SK-N-SH treated with all-trans-retinoic acid at 6 μM for 48 hours (cell line): ENCODE measurements around the gene TMED10.
A peak's percentile ranks its signal among the peaks of the same experiment; 100 is the strongest.

Experiments used
- ATAC-seq: fragments of 200-7000 bp; cut with Tn5 transposase; 3 replicates; pipeline ENCODE4 v1.9.1; 2020; ENCODE audit warnings: mild to moderate bottlenecking, moderate library complexity
- ARNTL ChIP-seq: fragments of 450-650 bp; formaldehyde crosslinking; IDR thresholded peaks from 2 replicates; pipeline ENCODE4 v1.5.0; 2020; ENCODE audit warnings: low read depth, mild to moderate bottlenecking, moderate library complexity, borderline replicate concordance
- CREB5 ChIP-seq: fragments of 250-450 bp; sonication (Bioruptor Pico); IDR thresholded peaks from 2 replicates; pipeline ENCODE4 v1.5.1; 2020; ENCODE audit warnings: low read depth, mild to moderate bottlenecking, moderate library complexity
- CSDC2 ChIP-seq: fragments of 250-450 bp; sonication (Bioruptor Pico); IDR thresholded peaks from 2 replicates; pipeline ENCODE4 v1.5.0; 2020; ENCODE audit warnings: mild to moderate bottlenecking, moderate library complexity
- ESRRG ChIP-seq: fragments of 250-450 bp; sonication (Bioruptor Pico); IDR thresholded peaks from 2 replicates; pipeline ENCODE4 v1.6.1; 2021; ENCODE audit warnings: mild to moderate bottlenecking
- GLIS3 ChIP-seq: fragments of 250-450 bp; sonication (Bioruptor Pico); IDR thresholded peaks from 2 replicates; pipeline ENCODE4 v1.5.0; 2020; ENCODE audit warnings: mild to moderate bottlenecking, moderate library complexity
- ISL1 ChIP-seq: fragments of 250-450 bp; sonication (Bioruptor Pico); IDR thresholded peaks from 2 replicates; pipeline ENCODE4 v2.1.2; 2022; ENCODE audit warnings: mild to moderate bottlenecking, moderate library complexity
- OSR1 ChIP-seq: fragments of 250-450 bp; sonication (Bioruptor Pico); IDR thresholded peaks from 2 replicates; pipeline ENCODE4 v1.8.0; 2022; ENCODE audit warnings: moderate library complexity, mild to moderate bottlenecking, inconsistent platforms
- PATZ1 ChIP-seq: fragments of 250-450 bp; sonication (Bioruptor Pico); IDR thresholded peaks from 2 replicates; pipeline ENCODE4 v1.8.0; 2020; ENCODE audit warnings: mild to moderate bottlenecking, moderate library complexity, borderline replicate concordance
- POU6F1 ChIP-seq: fragments of 250-450 bp; sonication (Bioruptor Pico); IDR thresholded peaks from 2 replicates; pipeline ENCODE4 v1.8.0; 2021; ENCODE audit warnings: low read depth, mild to moderate bottlenecking, moderate library complexity, borderline replicate concordance
- PPARA ChIP-seq: fragments of 250-450 bp; sonication (Bioruptor Pico); IDR thresholded peaks from 2 replicates; pipeline ENCODE4 v1.5.0; 2020; ENCODE audit warnings: mild to moderate bottlenecking, borderline replicate concordance
- RARB ChIP-seq: fragments of 250-450 bp; sonication (Bioruptor Pico); IDR thresholded peaks from 2 replicates; pipeline ENCODE4 v1.8.0; 2021; ENCODE audit warnings: mild to moderate bottlenecking, moderate library complexity
- SNAI2 ChIP-seq: fragments of 250-450 bp; sonication (Bioruptor Pico); IDR thresholded peaks from 2 replicates; pipeline ENCODE4 v1.5.0; 2020; ENCODE audit warnings: mild to moderate bottlenecking, moderate library complexity
- TOX ChIP-seq: fragments of 250-450 bp; sonication (Bioruptor Pico); IDR thresholded peaks from 2 replicates; pipeline ENCODE4 v1.8.0; 2021; ENCODE audit warnings: mild to moderate bottlenecking, moderate library complexity, borderline replicate concordance
- ZC3H10 ChIP-seq: fragments of 250-450 bp; sonication (Bioruptor Pico); IDR thresholded peaks from 2 replicates; pipeline ENCODE4 v1.5.1; 2021; ENCODE audit warnings: mild to moderate bottlenecking, moderate library complexity
- ZFP30 ChIP-seq: fragments of 450-650 bp; formaldehyde crosslinking; IDR thresholded peaks from 2 replicates; pipeline ENCODE4 v1.5.0; 2022; ENCODE audit warnings: mild to moderate bottlenecking, moderate library complexity
- ZNF565 ChIP-seq: fragments of 450-650 bp; formaldehyde crosslinking; conservative IDR thresholded peaks from 2 replicates; pipeline ENCODE4 v1.5.0; 2020; ENCODE audit warnings: low read depth, mild to moderate bottlenecking, moderate library complexity
- ZNF8 ChIP-seq: fragments of 450-650 bp; formaldehyde crosslinking; IDR thresholded peaks from 2 replicates; pipeline ENCODE4 v1.5.0; 2020; ENCODE audit warnings: mild to moderate bottlenecking, moderate library complexity
- TF ChIP-seq, protein P1 (sequence below): fragments of 250-450 bp; sonication (Bioruptor Pico); IDR thresholded peaks from 2 replicates; pipeline ENCODE4 v1.5.1; 2021; ENCODE audit warnings: mild to moderate bottlenecking, moderate library complexity
- TF ChIP-seq, protein P2 (sequence below): fragments of 250-450 bp; sonication (Bioruptor Pico); IDR thresholded peaks from 2 replicates; pipeline ENCODE4 v1.5.0; 2020; ENCODE audit warnings: mild to moderate bottlenecking, moderate library complexity

Gene TMED10

DNA sequence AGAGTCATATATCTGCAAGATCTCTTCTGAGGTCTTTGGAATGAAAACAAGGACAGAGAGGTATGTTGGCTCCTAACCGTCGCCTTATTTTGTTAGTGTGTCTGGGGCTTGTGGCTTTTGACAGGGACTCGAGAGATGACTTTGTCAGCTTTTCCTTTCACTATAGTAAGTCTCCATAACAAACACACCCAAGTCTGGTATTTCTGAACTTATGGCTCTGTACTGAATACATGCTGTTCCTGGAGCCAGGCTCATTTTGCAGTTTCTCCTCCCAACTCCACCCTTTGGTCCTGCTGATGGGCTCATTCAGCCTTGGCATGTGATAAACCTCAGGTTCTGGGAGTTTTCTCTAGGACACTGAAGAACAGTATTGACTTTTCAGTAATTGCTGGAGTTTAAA lies 27.7 kb upstream of the TMED10 start:
- TF ChIP-seq, protein P1, sequence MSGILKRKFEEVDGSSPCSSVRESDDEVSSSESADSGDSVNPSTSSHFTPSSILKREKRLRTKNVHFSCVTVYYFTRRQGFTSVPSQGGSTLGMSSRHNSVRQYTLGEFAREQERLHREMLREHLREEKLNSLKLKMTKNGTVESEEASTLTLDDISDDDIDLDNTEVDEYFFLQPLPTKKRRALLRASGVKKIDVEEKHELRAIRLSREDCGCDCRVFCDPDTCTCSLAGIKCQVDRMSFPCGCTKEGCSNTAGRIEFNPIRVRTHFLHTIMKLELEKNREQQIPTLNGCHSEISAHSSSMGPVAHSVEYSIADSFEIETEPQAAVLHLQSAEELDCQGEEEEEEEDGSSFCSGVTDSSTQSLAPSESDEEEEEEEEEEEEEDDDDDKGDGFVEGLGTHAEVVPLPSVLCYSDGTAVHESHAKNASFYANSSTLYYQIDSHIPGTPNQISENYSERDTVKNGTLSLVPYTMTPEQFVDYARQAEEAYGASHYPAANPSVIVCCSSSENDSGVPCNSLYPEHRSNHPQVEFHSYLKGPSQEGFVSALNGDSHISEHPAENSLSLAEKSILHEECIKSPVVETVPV (CRISPR knock-in tag), result no peak
- TF ChIP-seq RARB (CRISPR knock-in tag), result no peak
- TF ChIP-seq GLIS3 (CRISPR knock-in tag), result no peak
- no peak for TF ChIP-seq PPARA (CRISPR knock-in tag)
- TF ChIP-seq ZC3H10, result no peak
- TF ChIP-seq CREB5 (CRISPR knock-in tag), result no peak
- TF ChIP-seq PATZ1 (CRISPR knock-in tag), result no peak
- no peak for TF ChIP-seq ZFP30 (CRISPR knock-in tag)
- no peak for TF ChIP-seq POU6F1 (CRISPR knock-in tag)
- TF ChIP-seq, protein P2, sequence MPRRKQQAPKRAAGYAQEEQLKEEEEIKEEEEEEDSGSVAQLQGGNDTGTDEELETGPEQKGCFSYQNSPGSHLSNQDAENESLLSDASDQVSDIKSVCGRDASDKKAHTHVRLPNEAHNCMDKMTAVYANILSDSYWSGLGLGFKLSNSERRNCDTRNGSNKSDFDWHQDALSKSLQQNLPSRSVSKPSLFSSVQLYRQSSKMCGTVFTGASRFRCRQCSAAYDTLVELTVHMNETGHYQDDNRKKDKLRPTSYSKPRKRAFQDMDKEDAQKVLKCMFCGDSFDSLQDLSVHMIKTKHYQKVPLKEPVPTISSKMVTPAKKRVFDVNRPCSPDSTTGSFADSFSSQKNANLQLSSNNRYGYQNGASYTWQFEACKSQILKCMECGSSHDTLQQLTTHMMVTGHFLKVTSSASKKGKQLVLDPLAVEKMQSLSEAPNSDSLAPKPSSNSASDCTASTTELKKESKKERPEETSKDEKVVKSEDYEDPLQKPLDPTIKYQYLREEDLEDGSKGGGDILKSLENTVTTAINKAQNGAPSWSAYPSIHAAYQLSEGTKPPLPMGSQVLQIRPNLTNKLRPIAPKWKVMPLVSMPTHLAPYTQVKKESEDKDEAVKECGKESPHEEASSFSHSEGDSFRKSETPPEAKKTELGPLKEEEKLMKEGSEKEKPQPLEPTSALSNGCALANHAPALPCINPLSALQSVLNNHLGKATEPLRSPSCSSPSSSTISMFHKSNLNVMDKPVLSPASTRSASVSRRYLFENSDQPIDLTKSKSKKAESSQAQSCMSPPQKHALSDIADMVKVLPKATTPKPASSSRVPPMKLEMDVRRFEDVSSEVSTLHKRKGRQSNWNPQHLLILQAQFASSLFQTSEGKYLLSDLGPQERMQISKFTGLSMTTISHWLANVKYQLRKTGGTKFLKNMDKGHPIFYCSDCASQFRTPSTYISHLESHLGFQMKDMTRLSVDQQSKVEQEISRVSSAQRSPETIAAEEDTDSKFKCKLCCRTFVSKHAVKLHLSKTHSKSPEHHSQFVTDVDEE (CRISPR knock-in tag), result no peak
- no peak for ATAC-seq

GRCh38 chr14:75202657-75203056 lies 26.2 kb upstream of the TMED10 start:
- no peak for ATAC-seq
- TF ChIP-seq POU6F1 (CRISPR knock-in tag) (no peak), PPARA (CRISPR knock-in tag) (no peak), ZNF8 (CRISPR knock-in tag) (no peak), ESRRG (CRISPR knock-in tag) (no peak), ARNTL (CRISPR knock-in tag) (no peak), ISL1 (CRISPR knock-in tag) (no peak)
- TF ChIP-seq, protein P1 (CRISPR knock-in tag), result no peak

DNA sequence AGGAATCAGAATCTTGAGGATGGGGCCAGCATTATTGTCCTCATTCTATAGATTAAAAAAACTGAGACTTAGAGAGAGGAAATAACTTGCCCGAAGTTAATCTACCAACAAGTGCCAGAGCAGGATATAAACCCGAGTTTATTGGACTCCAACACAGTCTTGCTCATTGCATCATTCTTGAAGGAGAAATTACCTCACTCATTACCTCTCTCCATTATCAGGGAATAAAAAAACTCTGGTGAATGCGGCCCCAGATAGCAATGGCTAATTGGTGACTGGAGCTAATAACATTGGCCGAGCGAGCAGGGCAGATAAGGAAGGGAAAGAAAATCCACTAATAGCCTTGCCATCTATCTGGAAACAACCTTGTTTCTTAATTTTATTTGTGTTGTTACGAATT lies 24.7 kb upstream of the TMED10 start:
- ATAC-seq, result no peak
- TF ChIP-seq POU6F1 (CRISPR knock-in tag), result no peak
- 0 out of 2 replicates have a peak, but pooled peaks have one; percentile 3 for TF ChIP-seq CREB5 (CRISPR knock-in tag)
- TF ChIP-seq TOX (CRISPR knock-in tag), result no peak
- TF ChIP-seq, protein P1 (CRISPR knock-in tag), result no peak
- no peak for TF ChIP-seq PPARA (CRISPR knock-in tag)
- TF ChIP-seq SNAI2 (CRISPR knock-in tag), result peak; percentile 53; the same call in 1 of the 2 replicates
- no peak for TF ChIP-seq ESRRG (CRISPR knock-in tag)
- TF ChIP-seq ZFP30 (CRISPR knock-in tag), result no peak
- no peak for TF ChIP-seq CSDC2 (CRISPR knock-in tag)
- no peak for TF ChIP-seq ZNF565 (CRISPR knock-in tag)
- TF ChIP-seq OSR1 (CRISPR knock-in tag), result no peak
